Motor neuron (in vitro differentiated cells): ENCODE measurements around the gene COP1. TPM values are rescaled to one million over a fixed set of nuclear protein-coding genes. Genes with fewer than 3 reads are reported as not detected.
A peak's percentile ranks its signal among the peaks of the same experiment; 100 is the strongest.
"Not testable (repeated sequence)": the region's sequence is repeated elsewhere in the genome, so short reads cannot be mapped to it uniquely, and the experiment has no call there.

ENCODE experiments used
- ATAC-seq, 8 experiments: fragments of 200-7000 bp; cut with Tn5 transposase; replicated peaks in 6 of 8; 2 replicates each; pipeline ENCODE4 v1.8.0; 2021; ENCODE audit warnings: mild to moderate bottlenecking in 8 of 8, moderate library complexity in 8 of 8
- H3K27ac ChIP-seq, 2 donors: fragments of 250-450 bp; sonication (Bioruptor Pico); 2 replicates each; pipeline ENCODE4 v1.9.0; 2021; ENCODE audit warnings: antibody characterized with exemption in 2 of 2, mild to moderate bottlenecking in 2 of 2, moderate library complexity in 1 of 2
- H3K4me1 ChIP-seq, 2 donors: fragments of 250-450 bp; sonication (Bioruptor Pico); replicated peaks in 1 of 2; 2 replicates each; pipeline ENCODE4 v1.6.1; 2021; ENCODE audit warnings: antibody characterized with exemption in 2 of 2, mild to moderate bottlenecking in 2 of 2, moderate library complexity in 1 of 2
- H3K4me3 ChIP-seq, 5 donors: fragments of 250-450 bp; sonication (Bioruptor Pico); 2 replicates each; pipeline ENCODE4 v1.9.0; 2021; ENCODE audit warnings: antibody characterized with exemption in 5 of 5, mild to moderate bottlenecking in 5 of 5, moderate library complexity in 4 of 5
- WGBS, 10 experiments: fragments of 450-650 bp; shearing (Covaris generic); methylation state at CpG; one replicate each; pipeline ENCODE4 v1.0.0; 2022; 5-methylcytosine and 5-hydroxymethylcytosine counted together
- in situ Hi-C, 9 experiments: fragments of 400-800 bp; cut with MboI; loops; one replicate each; pipeline ENCODE4 v1.15.0; 2021; ENCODE audit warnings: low sequenced_read_pairs in 9 of 9, low pct_unique_long_range_greater_than_20kb in 2 of 9; ENCODE audit not compliant: unreplicated experiment in 9 of 9
- total RNA-seq, 8 experiments: library from RNA; unstranded; fragments of 300-600 nt; gene quantifications; 2 replicates each; pipeline versions ENCODE4 v1.2.3 to v1.2.4, GENCODE V29; 2022

Gene COP1
- total RNA-seq, 8 experiments from 2014 or later = 22.4 to 76.3 (median 48.2) TPM

DNA sequence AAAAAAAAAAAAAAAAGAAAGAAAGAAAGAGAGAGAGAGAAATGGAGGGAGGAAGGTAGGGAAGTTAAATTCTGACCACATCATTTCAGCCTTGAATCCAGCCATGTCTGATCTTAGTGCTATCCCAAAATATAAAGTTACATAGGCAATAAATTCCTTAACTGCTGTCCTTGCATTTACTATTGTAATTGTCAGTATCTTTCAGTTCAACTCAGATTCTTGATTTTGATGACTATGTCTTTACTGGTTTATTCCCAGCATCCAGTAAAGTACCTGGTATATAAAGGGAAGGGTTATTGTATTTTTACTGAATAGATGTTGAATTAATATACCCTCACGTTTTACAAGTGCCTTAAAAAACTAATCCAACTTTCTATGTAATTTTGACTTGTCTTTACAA lies 8.9 kb upstream of the COP1 start:
- in situ Hi-C loops = no loop called here
- no peak for ATAC-seq
- H3K4me3 ChIP-seq = no peak overlapping the region
- no peaks in the 10 kb centered on the region for H3K4me1 ChIP-seq
- WGBS, 10 experiments = 0 to 40% (median 13%) methylated on average over 1 of the region's 1 CpG; no CpG with 5 or more reads in 2 of the 10 experiments
- H3K27ac ChIP-seq = no peak overlapping the region

DNA sequence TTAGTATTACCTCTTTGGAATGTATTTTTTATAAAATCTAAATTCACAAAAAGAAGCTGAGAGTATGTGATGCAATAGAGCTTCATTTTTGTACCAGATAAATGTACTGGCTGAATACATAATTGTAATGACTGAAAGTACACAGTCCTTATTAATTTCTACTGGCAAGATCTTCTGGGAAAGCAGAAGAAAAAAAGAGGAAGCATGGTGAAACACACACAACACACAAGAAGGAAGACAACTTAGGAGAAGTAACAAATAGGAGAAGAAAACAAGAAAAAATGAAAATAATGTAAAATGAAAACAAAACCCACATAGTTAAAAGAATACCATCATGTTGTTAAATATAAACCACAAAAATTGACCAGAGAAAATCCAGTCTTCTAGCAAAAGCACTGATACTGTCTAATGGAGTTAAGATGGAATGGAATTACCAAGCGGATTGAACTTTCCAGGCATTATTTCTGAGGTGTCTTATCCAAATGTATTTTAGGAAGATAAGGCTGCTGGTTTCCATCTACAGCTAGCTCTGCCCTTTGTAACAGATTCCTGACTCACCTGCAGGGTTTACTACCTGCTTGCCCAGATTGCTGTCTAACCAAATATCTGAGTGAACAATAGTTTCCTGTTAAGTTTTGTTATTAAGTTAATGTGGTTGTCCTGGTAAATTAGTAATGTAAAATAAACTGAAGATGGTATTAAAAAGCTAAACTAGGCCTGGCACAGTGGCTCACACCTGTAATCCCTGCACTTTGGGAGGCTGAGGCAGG lies 4.5 kb upstream of the COP1 start:
- ATAC-seq = no peak
- Histone ChIP-seq H3K4me1 (peaks cover 5 to 6% of the 10 kb centered on the region in 2 donors), H3K4me3 (no peak overlapping the region), H3K27ac (no peak overlapping the region)
- in situ Hi-C loops = no loop called here
- 50 to 100% (median 88%) methylated on average over 1 of the region's 1 CpG; no CpG with 5 or more reads in 1 of the 10 experiments for WGBS, 10 experiments

DNA sequence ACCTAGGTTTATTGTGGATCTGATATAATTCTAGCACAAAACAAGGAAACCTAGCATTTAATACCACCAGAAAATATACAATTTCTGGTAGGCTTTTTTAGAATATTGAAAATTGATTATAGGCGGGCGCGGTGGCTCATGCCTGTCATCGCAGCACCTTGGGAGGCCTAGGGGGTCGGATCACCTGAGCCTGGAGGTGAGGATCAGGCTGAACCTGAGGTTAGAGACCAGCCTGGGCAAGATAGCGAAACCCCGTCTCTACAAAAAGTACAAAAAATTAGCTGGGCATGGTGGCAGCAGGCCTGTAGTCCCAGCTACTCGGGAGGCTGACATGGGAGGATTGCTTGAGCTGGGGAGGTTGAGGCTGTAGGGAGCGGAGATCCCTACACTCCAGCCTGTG lies 948 bp upstream of the COP1 start:
- in situ Hi-C loops = no loop called here
- Histone ChIP-seq H3K27ac (peak overlapping the region in 1 of 2 donors; percentile 93), H3K4me3 (peak overlapping the region; percentile 70 to 89 (median 83)), H3K4me1 (peaks cover 16 to 21% of the 10 kb centered on the region in 2 donors)
- WGBS, 10 experiments = 40 to 71% (median 63%) methylated on average over 3 to 9 of the region's 9 CpGs; no CpG with 5 or more reads in 1 of the 10 experiments
- no peak for ATAC-seq

DNA sequence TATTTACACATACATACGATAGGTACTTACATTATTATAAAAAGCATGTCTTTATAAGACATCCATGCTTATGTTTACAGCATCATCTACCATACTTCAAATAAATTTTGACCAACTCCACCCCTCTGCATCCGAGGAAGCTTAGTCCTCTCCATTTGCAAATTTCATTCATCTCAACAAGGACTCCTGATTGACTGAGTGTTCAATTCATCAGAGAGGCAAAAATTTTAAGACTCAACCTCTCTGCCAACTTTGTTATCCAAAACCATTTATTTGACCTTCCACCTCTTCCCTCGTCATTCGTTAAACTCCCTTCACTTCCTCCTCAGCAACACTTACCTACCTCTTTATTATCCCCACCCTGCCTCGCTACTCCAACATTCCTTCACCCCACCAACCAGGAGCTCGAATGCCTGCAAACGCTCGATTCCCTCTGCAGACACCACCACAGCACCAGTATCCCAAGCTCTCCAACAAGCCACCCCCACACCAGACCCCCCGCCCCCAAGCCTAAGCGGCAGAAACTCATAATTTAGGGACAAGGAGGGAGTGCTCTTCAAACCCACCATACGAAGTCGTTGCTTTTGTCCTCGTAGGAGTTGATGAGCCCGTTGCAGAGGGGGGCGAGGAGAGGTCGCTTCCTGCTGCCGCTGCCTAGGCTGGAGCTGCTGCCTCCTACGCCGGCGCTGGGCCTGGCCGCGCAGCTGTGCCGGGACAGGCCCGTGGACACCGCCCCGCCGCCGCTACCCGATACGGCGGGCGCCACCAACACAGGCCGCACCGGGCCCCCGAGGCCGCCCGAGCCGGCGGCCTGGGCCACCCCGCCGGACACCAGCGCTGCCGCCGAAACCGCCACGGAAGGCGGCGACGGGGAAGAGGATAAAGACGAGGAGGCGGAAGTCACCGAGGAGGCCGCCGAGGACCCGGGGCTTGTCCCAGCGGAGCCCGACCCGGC lies 803 bp downstream of the COP1 start:
- 0 to 3% (median 0%) methylated on average over 1 to 21 of the region's 58 CpGs for WGBS, 10 experiments
- peak; percentile 41 to 54 (median 52) for ATAC-seq
- Histone ChIP-seq H3K27ac (peak overlapping the region; percentile 82 to 93), H3K4me1 (peaks cover 16 to 21% of the 10 kb centered on the region in 2 donors), H3K4me3 (peak overlapping the region; percentile 70 to 89 (median 83))
- in situ Hi-C loops = no loop called here

- Histone ChIP-seq H3K4me3 (peak overlapping the region; percentile 70 to 89 (median 83)), H3K4me1 (peaks cover 16 to 21% of the 10 kb centered on the region in 2 donors), H3K27ac (no peak overlapping the region)
- ATAC-seq = no peak
- in situ Hi-C loops = no loop called here
- 14 to 36% (median 21%) methylated on average over 1 to 5 of the region's 5 CpGs for WGBS, 10 experiments
Observed at GRCh38 chr1:176205332-176205914, 1.7 kb downstream of the COP1 start.

- ATAC-seq, in situ Hi-C loops, H3K27ac ChIP-seq: not testable (repeated sequence)
- peak overlapping the region; percentile 70 to 89 (median 83) for H3K4me3 ChIP-seq
- H3K4me1 ChIP-seq = peaks cover 16 to 21% of the 10 kb centered on the region in 2 donors
- 20 to 93% (median 34%) methylated on average over 1 to 8 of the region's 9 CpGs for WGBS, 10 experiments
Observed at GRCh38 chr1:176204655-176205054, 2.4 kb downstream of the COP1 start.

DNA sequence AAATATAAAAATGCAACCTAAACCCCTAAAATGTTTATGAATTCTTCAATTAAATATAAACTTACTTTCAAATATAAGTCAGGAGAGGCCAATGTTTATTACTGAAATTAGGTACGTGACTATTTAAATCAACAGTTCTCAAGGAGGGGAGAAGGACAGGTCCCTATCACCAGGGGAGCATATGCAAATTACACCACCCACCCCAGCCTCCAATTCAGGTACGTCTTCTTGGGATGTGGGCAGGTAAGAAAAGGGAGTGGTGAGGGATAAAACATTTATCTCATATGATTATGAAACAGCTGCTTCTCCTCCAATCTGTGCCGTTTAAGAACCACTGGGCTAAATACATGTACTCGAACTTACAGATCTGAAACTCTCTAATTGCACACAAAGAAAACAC lies 3.4 kb downstream of the COP1 start:
- ATAC-seq = no peak
- Histone ChIP-seq H3K4me3 (peak overlapping the region in 2 of 5 donors; percentile 84 to 89), H3K27ac (no peak overlapping the region), H3K4me1 (peaks cover 16 to 21% of the 10 kb centered on the region in 2 donors)
- WGBS, 10 experiments = 68 to 100% (median 77%) methylated on average over 1 to 4 of the region's 4 CpGs
- in situ Hi-C loops = no loop called here

- no peak for ATAC-seq
- peaks cover 10 to 16% of the 10 kb centered on the region in 2 donors for H3K4me1 ChIP-seq
- H3K4me3 ChIP-seq = no peak overlapping the region
- H3K27ac ChIP-seq = no peak overlapping the region
- in situ Hi-C loops = no loop called here
Observed at GRCh38 chr1:176201568-176201967, 5.5 kb downstream of the COP1 start.

- 86 to 100% (median 100%) methylated on average over 1 of the region's 1 CpG; no CpG with 5 or more reads in 4 of the 10 experiments for WGBS, 10 experiments
Observed at GRCh38 chr1:176199707-176200106, 7.4 kb downstream of the COP1 start.

DNA sequence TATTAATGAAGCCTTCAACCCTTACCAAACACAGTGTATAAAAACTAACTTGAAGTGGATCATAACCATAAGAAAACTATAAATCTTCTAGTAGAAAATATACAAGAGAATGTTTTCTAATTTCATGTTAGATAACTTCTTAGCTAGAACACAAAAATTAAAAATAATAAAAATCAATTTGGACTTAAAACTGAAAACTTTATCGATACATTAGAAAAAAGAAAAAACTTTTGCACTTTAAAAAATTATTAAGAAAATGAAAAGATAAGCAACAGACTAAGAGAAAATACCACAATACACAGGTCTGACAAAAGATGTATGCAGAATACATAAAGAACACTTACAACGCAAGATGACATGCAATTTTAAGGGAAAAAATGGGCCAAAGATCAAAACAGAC lies 8.7 kb downstream of the COP1 start:
- no peak for ATAC-seq
- Histone ChIP-seq H3K4me3 (no peak overlapping the region), H3K4me1 (peaks cover 0 to under 1% of the 10 kb centered on the region in 2 donors), H3K27ac (no peak overlapping the region)
- in situ Hi-C loops = no loop called here
- WGBS, 10 experiments = 87 to 100% (median 94%) methylated on average over 2 of the region's 2 CpGs

More at GRCh38 chr1:176199707-176200106, 7.4 kb downstream of the COP1 start:
- in situ Hi-C loops = no loop called here
- Histone ChIP-seq H3K4me3 (no peak overlapping the region), H3K4me1 (peaks cover 8 to 14% of the 10 kb centered on the region in 2 donors), H3K27ac (no peak overlapping the region)
- no peak for ATAC-seq

GRCh38 chr1:176196728-176197127 lies 10.4 kb downstream of the COP1 start:
- WGBS, 10 experiments = 83 to 100% (median 96%) methylated on average over 1 to 5 of the region's 5 CpGs; no CpG with 5 or more reads in 1 of the 10 experiments
- in situ Hi-C loops = no loop called here

DNA sequence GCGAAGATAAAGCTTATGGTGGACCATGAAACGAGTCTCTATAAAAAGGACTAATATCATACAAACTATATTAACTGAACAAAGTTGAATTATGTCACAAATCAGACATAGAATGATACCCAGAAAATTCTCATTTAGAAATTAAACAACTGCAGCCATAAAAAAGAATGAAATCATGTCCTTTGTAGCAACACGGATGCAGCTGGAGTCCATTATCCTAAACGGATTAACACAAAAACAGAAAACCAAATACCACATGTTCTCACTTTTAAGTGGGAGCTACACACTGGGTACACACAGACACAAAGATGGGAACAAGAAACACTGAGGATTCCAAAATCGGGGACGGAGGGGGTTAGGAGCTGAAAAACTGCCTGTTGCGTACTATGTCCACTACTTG lies 11.5 kb downstream of the COP1 start:
- ATAC-seq = no peak
- Histone ChIP-seq H3K4me3 (no peak overlapping the region), H3K27ac (no peak overlapping the region), H3K4me1 (no peaks in the 10 kb centered on the region)
- in situ Hi-C loops = no loop called here
- WGBS, 10 experiments = 41 to 98% (median 82%) methylated on average over 3 to 7 of the region's 7 CpGs

More at GRCh38 chr1:176196728-176197127, 10.4 kb downstream of the COP1 start:
- Histone ChIP-seq H3K4me3 (no peak overlapping the region), H3K27ac (no peak overlapping the region), H3K4me1 (no peaks in the 10 kb centered on the region)
- ATAC-seq = no peak

DNA sequence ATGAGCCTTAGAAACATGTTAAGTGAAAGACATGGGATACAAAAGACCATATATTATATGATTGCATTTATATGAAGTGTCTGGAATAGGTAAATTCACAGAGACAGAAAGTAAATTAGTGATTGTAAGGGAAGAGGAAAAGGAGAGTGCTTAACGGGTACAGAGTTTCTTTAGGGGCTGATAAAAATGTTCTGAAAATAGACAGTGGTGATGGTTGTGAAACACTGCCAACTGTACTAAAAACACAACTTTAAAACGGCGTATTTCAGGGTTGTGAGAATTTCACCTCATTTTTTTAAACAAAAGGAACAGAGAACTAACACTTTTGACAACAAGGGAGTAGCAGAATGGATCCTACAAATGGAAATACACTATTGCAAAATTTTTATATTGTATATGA lies 13.4 kb downstream of the COP1 start:
- in situ Hi-C loops = no loop called here
- 82 to 100% (median 94%) methylated on average over 1 to 3 of the region's 3 CpGs for WGBS, 10 experiments
- no peak overlapping the region for H3K4me3 ChIP-seq
- no peaks in the 10 kb centered on the region for H3K4me1 ChIP-seq
- no peak for ATAC-seq
- no peak overlapping the region for H3K27ac ChIP-seq
